Measurements from ENCODE around the gene MYH6.
"Not testable (repeated sequence)": the region's sequence is repeated elsewhere in the genome, so short reads cannot be mapped to it uniquely, and the experiment has no call there.

MYH6 gene

DNA sequence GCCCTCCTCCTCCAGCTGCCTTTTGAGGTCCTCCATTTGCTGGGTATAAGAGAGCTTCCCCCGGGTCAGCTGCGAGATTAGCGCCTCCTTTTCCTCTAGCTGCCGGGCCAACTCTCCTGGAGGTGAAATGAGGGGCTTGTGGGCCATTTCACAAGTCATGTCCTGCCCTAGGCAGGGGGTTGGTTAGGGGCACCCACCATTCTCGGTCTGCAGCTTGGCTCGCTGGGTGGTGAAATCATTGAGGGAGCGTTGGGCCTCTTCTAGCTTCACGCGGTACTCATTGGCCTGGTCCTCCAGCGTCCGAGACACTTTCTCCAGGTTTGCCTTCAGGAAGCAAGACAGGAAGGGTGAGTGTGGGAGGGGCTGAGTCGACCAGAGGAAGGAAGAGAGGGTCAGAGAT lies 18.7 kb downstream of the MYH6 start:
- DNase-seq: no peak

- no peak for DNase-seq
These were observed 19.1 kb downstream of the MYH6 start for GRCh38 chr14:23388996-23389395.

- no peak for DNase-seq
These were observed 19.9 kb downstream of the MYH6 start for GRCh38 chr14:23387916-23388882.

DNA sequence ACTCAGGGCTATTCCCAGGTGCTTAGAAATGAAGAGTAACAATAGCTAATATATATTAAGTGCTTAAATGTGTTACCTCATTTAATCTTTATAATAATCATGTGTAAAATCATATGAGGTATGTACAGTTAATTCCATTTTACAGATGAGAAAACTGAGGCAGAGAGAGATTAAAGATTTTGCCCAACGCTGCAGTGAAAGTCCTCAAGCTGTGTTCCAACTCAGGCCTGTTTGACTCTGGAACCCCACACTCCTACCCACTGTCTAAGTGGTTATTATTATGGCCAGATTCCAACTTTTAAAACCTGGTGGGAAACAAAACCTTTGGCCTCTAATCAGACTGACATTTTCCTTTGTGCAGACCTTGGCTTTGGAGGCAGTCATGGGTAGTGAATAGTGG lies 21.1 kb downstream of the MYH6 start:
- DNase-seq: no peak

- not testable (repeated sequence) for DNase-seq
These were observed 21.8 kb downstream of the MYH6 start for GRCh38 chr14:23386266-23386657.

- no peak for DNase-seq
These were observed 22.3 kb downstream of the MYH6 start for GRCh38 chr14:23385642-23386265.

- no peak for DNase-seq
These were observed 22.8 kb downstream of the MYH6 start for GRCh38 chr14:23385244-23385641.

DNA sequence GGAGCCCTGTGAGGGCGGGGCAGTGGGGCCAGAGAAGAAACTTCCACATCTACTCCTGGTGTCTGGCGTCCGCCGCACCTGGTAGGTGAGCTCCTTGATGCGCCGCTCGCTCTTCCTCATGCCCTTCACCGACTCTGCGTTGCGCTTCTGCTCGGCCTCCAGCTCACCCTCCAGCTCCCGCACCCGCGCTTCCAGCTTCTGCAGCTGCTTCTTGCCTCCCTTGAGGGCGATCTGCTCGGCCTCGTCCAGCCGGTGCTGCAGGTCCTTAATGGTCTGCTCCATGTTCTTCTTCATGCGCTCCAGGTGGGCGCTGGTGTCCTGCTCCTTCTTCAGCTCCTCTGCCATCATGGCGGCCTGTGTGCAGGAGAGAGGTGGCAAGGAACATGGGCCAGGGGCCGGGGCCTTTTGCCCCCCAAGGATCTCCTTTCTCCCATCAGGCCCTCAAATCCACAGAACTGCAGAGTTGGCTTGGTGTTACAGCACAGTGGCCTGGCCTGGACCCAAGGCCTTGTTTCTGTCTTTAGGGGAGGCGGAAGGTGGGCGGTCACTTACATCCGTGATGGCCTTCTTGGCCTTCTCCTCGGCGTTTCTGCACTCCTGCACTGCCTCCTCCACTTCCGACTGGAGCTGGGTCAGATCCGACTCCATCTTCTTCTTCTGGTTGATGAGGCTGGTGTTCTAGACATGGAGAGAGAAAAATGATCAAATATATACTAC lies 23.6 kb downstream of the MYH6 start:
- DNase-seq: no peak

DNA sequence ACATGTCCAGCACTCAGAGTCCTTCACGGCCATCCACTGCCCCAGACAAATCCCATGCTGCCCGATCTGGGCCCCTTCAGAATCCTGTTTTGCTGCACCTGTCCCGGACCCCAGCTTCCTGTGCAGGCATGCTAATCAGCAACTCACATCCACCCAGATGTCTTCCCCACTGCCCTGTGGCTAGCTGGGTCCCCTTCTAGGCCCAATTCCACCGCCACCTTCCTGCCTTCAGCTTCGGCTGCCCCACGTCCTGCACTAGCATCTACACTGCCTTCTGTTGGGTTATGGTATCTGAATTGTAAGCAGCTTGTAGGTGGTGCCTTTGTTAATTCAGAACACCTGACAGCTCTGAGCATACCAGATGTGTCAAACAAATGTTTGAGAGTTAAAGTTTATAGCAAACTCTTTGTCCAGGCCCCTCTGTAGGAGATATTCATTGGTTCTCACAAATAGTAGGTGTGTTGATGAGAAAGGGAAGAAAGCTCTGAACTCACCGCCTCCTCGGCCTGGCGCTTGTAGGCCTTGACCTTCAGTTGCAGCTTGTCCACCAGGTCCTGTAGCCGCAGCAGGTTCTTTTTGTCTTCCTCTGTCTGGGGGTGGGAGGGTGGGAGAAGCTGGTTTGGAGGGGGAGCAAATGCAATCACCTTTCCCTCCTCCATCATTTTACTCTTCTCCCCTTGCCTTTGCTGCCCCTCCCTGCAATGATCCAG lies 25.2 kb downstream of the MYH6 start:
- DNase-seq: no peak

GRCh38 chr14:23382276-23382675 lies 25.8 kb downstream of the MYH6 start:
- no peak for DNase-seq

- DNase-seq: no peak
These were observed 26.2 kb downstream of the MYH6 start for GRCh38 chr14:23381871-23382270.

- DNase-seq: no peak
These were observed 27.1 kb downstream of the MYH6 start for GRCh38 chr14:23380976-23381375.

- DNase-seq: no peak
These were observed 27.7 kb downstream of the MYH6 start for GRCh38 chr14:23380197-23380914.

GRCh38 chr14:23379366-23380196 lies 28.5 kb downstream of the MYH6 start:
- peak; percentile 67 to 68 for DNase-seq

DNA sequence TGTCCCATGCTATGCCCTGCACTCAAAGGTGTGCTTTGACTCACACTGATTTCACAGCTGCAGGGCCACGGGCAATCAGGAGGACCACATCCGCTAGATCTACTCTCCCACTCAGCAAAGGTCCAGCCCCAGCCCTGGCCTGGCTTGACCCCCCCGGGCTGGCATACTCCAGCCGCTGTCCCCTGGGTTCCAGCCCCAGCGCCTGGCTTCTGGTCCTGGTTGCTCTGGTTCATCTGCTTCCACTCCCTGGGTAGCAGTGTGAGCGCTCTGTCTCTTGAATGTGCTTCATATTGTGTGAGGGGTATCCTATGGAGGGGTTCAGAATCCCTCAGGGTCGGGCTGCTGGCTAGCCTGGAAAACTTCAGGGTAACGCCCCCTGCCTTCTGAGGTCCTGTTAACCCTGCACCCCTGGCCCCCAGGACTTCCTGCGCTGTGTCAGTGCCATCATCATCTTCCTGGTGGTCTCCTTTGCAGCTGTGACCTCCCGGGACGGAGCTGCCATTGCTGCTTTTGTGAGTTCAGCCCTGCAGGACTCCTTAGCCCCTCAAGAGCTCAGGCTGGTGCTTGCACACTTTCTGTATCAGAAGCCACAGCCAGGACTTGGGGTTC lies 29.4 kb downstream of the MYH6 start:
- no peak for DNase-seq

GRCh38 chr14:23377573-23378563 lies 30.2 kb downstream of the MYH6 start:
- DNase-seq: no peak

DNA sequence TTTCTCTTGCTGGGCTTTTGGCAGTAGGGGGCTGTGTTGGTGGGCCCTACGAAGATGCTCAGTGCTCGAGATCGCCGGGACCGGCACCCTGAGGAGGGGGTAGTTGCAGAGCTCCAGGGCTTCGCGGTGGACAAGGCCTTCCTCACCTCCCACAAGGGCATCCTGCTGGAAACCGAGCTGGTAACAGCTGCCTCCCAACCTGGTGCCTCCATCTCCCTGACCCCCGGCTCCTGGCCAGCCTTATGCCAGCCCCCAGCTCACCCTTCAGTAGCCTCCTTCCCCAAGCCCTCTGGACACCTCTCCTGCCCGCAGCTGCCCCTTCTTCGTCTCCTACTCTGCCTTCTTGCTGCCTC lies 30.9 kb downstream of the MYH6 start:
- DNase-seq: no peak

DNA sequence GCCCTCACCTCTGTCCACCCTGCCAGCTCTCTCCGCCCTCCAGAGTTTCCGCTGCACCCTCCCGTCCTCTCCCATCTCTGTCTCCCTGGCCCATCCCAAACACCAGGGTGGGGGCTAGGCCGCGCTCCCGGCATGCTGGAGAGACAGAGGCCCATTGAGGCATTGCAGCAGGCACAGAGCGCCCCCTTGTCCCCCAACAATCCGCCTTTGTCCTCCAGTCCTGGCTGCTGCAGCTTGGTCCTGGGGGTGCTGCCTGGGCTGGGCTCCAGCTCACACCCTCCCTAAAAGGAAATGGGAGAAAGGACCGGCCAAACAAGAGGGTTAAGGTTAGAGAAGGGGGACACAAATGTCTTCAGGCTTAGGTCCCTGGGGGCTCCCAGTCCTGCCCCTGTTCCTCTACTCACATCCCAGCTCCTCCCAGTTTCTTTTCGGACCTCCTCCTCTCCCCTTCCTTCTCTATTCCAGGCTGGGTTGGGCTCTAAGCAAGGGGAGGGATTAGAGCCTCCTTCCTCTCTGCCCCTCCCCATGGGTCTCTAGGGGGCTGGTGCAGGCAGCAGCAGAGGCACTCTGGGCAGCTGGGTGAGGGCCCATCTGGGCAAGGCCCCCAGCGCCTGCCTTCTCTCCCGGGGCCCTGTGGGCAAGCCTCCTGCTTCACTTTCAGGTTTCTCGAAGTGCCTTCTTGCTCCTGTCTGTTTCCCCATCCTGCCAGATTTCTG lies 31.4 kb downstream of the MYH6 start, which contains the start of gene CMTM5:
Gene CMTM5 (plus strand): TSS at position 565 of the 716 bp plus-strand sequence. CDS start 206 bp downstream, outside the sequence.
- DNase-seq: no peak
